Activated CD8-positive, alpha-beta T cell treated with anti-CD3 and anti-CD28 coated beads for 36 hours (primary cell): ENCODE data around the gene PPP3CB. TPM values are rescaled to one million over a fixed set of nuclear protein-coding genes. Genes with fewer than 3 reads are reported as not detected.

Source experiments
- ATAC-seq: fragments of 200-7000 bp; cut with Tn5 transposase; one replicate; pipeline ENCODE4 v1.10.0; 2021; ENCODE audit warnings: mild to moderate bottlenecking, moderate library complexity
- CTCF ChIA-PET: fragments of 350-600 bp; sonication (Branson Sonifier 250); formaldehyde crosslinking; loops from one replicate; lab custom pipeline; 2021; ENCODE audit warnings: antibody characterized with exemption; lab: Charles Lee
- POLR2A ChIA-PET: fragments of 350-600 bp; sonication (Branson Sonifier 250); formaldehyde crosslinking; loops from one replicate; lab custom pipeline; 2021; ENCODE audit warnings: antibody characterized with exemption; lab: Charles Lee
- DNase-seq: peaks from one replicate; pipeline ENCODE4 v3.0.0-alpha.2; 2020
- H3K27ac Mint-ChIP-seq: one replicate; pipeline ENCODE4 v1.8.0; 2021; ENCODE audit warnings: mild to moderate bottlenecking, mixed read lengths
- H3K27me3 Mint-ChIP-seq: one replicate; pipeline ENCODE4 v1.8.0; 2021; ENCODE audit warnings: mixed read lengths
- H3K36me3 Mint-ChIP-seq: one replicate; pipeline ENCODE4 v1.8.0; 2021; ENCODE audit warnings: low read depth, mixed read lengths
- H3K4me1 Mint-ChIP-seq: one replicate; pipeline ENCODE4 v1.8.0; 2021; ENCODE audit warnings: low read depth, mixed read lengths
- H3K4me3 Mint-ChIP-seq: one replicate; pipeline ENCODE4 v1.8.0; 2021; ENCODE audit warnings: mild to moderate bottlenecking, moderate library complexity, mixed read lengths
- H3K9me3 Mint-ChIP-seq: one replicate; pipeline ENCODE4 v1.8.0; 2021; ENCODE audit warnings: mixed read lengths
- intact Hi-C: fragments of 100-400 bp; cut with micrococcal nuclease; formaldehyde crosslinking; loops from one replicate; pipeline ENCODE4 v1.10.0; 2022
- total RNA-seq, 2 experiments: library from RNA; stranded (reverse); gene quantifications; one replicate each; pipeline ENCODE4 v1.2.3, GENCODE V29; 2021
- TF ChIP-seq, protein P1 (sequence below): fragments of 200-600 bp; IDR thresholded peaks from one replicate; pipeline ENCODE4 v1.8.0; 2022; ENCODE audit warnings: antibody characterized with exemption, mild to moderate bottlenecking

PPP3CB gene
- total RNA-seq, 2 experiments from 2014 or later = 35.8 to 36.5 TPM

GRCh38 chr10:73414230-73414945 is 81.4 kb downstream of the PPP3CB start:
- CTCF ChIA-PET = no interaction called here
- H3K27ac Mint-ChIP-seq = peak overlapping the region; percentile 82
- POLR2A ChIA-PET = interaction anchor here (0.5 to 1.4 kb wide), 7 partner anchors 8 to 329 kb away, joined by 3 to 10 read pairs (median 3); partner anchors contain the start of genes CFAP70 and DNAJC9
- TF ChIP-seq, protein P1, sequence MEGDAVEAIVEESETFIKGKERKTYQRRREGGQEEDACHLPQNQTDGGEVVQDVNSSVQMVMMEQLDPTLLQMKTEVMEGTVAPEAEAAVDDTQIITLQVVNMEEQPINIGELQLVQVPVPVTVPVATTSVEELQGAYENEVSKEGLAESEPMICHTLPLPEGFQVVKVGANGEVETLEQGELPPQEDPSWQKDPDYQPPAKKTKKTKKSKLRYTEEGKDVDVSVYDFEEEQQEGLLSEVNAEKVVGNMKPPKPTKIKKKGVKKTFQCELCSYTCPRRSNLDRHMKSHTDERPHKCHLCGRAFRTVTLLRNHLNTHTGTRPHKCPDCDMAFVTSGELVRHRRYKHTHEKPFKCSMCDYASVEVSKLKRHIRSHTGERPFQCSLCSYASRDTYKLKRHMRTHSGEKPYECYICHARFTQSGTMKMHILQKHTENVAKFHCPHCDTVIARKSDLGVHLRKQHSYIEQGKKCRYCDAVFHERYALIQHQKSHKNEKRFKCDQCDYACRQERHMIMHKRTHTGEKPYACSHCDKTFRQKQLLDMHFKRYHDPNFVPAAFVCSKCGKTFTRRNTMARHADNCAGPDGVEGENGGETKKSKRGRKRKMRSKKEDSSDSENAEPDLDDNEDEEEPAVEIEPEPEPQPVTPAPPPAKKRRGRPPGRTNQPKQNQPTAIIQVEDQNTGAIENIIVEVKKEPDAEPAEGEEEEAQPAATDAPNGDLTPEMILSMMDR = peak; percentile 39
- peak overlapping the region; percentile 92 for H3K4me3 Mint-ChIP-seq
- ATAC-seq (no peak), DNase-seq (no peak)
- intact Hi-C loops = no loop called here
- peaks cover 2% of the 10 kb centered on the region for H3K27me3 Mint-ChIP-seq
- peaks cover 26% of the 10 kb centered on the region for H3K36me3 Mint-ChIP-seq
- H3K9me3 Mint-ChIP-seq = no peaks in the 10 kb centered on the region
- H3K4me1 Mint-ChIP-seq = peaks cover 39% of the 10 kb centered on the region

- H3K27ac Mint-ChIP-seq = peak within 1 kb of the TSS; percentile 92
- intact Hi-C loops = no loop called here
- H3K36me3 Mint-ChIP-seq = peaks cover 27% of the 10 kb centered on the region
- peaks cover 46% of the 10 kb centered on the region for H3K4me1 Mint-ChIP-seq
- DNase-seq (peak; percentile 97), ATAC-seq (peak; percentile 96)
- POLR2A ChIA-PET = interaction anchor here (0.5 to 3.4 kb wide), 14 partner anchors 8 to 579 kb away, joined by 3 to 14 read pairs (median 3); partner anchors contain the start of genes CFAP70, DNAJC9, MRPS16 and PPP3CB
- H3K4me3 Mint-ChIP-seq = peak within 1 kb of the TSS; percentile 92
- H3K9me3 Mint-ChIP-seq = no peaks in the 10 kb centered on the region
- TF ChIP-seq, protein P1 = no peak
- CTCF ChIA-PET = interaction anchor here (0.6 to 1.4 kb wide), 2 partner anchors 163 to 166 kb away, joined by 3 to 4 read pairs; partner anchors contain the start of gene DNAJC9
- H3K27me3 Mint-ChIP-seq = peaks cover 2% of the 10 kb centered on the region
Observed at GRCh38 chr10:73413528-73414229, 82.1 kb downstream of the PPP3CB start, which contains the start of gene ANXA7. Gene ANXA7 (minus strand): TSS chr10:73414058. CDS start chr10:73400856, 13,202 bp downstream.

DNA sequence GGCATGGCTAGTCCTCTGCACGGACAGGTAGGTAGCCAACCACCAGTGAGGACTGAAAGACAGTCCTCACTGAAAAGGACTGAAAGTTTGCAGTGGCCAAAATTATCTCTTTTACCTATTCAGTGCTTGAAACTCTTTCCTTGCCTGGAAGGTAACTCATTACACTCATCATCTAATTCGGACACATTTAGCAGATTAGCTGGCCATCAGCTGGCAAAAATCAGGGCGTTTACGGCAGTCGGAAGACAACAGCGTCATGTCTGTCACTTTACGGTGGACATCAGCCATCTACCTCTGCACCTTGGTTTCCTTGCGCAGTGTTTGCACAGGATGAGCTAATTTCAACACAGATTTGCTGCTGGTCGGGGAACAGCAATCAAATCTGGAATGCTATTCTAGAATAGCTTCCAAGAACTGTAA is 82.7 kb downstream of the PPP3CB start:
- Mint-ChIP-seq H3K27me3 (peaks cover 2% of the 10 kb centered on the region), H3K27ac (peak overlapping the region; percentile 92), H3K4me1 (peaks cover 50% of the 10 kb centered on the region), H3K9me3 (no peaks in the 10 kb centered on the region), H3K36me3 (peaks cover 27% of the 10 kb centered on the region), H3K4me3 (peak overlapping the region; percentile 92)
- CTCF ChIA-PET = interaction anchor here (0.6 to 1.4 kb wide), 2 partner anchors 162 to 165 kb away, joined by 3 to 4 read pairs; partner anchors contain the start of gene DNAJC9
- ATAC-seq (peak; percentile 45), DNase-seq (peak; percentile 67)
- POLR2A ChIA-PET = interaction anchor here (0.5 to 3.4 kb wide), 11 partner anchors 9 to 579 kb away, joined by 3 to 14 read pairs (median 3); partner anchors contain the start of genes CFAP70, DNAJC9, MRPS16 and PPP3CB
- TF ChIP-seq, protein P1 = no peak
- intact Hi-C loops = no loop called here

DNA sequence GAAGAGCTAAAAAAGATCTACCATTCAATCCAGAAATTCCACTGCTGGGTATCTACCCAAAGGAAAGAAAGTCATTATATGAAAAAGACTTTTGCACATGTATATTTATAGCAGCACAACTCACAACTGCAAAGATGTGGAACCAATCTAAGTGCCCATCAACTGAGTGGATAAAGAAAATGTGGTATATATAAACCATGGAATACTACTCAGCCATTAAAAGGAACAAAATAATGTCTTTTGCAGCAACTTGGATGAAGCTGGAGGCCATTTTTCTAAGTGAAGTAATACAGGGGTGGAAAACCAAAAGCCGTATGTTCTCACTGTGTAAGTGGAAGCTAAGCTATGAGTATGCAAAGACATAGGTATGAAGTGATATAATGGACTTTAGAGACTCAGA is 84.9 kb downstream of the PPP3CB start:
- intact Hi-C loops = no loop called here
- TF ChIP-seq, protein P1 = no peak
- no peak overlapping the region for H3K4me3 Mint-ChIP-seq
- no peaks in the 10 kb centered on the region for H3K9me3 Mint-ChIP-seq
- H3K27me3 Mint-ChIP-seq = peaks cover 2% of the 10 kb centered on the region
- no peak for ATAC-seq
- peaks cover 32% of the 10 kb centered on the region for H3K36me3 Mint-ChIP-seq
- ChIA-PET POLR2A (interaction anchor here (0.6 to 3.4 kb wide), 2 partner anchors 159 to 165 kb away, joined by 3 to 12 read pairs; partner anchors contain the start of gene MRPS16), CTCF (interaction anchor here (0.5 to 1.0 kb wide), 2 partner anchors 9 to 213 kb away, joined by 3 read pairs; no protein-coding TSS in a partner anchor)
- no peak for DNase-seq
- H3K4me1 Mint-ChIP-seq = peaks cover 63% of the 10 kb centered on the region
- H3K27ac Mint-ChIP-seq = no peak overlapping the region
